ENCODE results near the gene FFAR3. TPM values are rescaled to one million over a fixed set of nuclear protein-coding genes. Genes with fewer than 3 reads are reported as not detected.

The FFAR3 gene
- total RNA-seq, 2 experiments from 2014 or later = 1.1 to 1.2 TPM

DNA sequence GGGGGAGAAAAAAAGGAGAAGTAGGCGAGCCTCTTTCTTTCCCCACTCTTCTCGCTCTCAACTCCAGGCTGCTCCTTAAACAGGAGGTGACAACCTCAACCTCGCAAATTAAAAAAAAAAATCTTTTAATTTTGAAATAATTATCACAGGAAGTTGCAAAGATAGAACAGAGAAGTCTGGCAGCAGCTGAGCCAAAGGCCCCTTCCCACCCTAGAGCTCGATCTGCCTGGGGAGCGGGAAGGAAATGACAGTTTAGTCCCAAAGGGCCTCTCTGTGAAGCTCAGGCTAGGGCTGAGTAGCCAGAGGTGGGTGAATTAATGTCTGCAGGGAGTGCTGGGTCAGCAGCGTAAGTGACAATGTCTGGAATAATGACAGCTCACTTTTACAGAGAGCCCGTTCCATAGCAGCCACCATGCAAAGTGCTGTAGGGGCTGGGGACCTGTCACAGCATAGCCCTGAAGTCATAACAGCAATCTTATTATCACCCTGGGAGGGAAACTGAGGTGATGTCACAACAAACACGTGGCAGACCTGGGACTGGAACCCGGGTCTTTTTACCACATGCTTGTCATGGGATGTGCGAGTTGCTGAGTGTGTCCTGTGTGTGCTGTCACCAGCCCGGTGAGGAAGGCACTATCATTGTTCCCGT, 38.1 kb upstream of the FFAR3 start:
- intact Hi-C loops (cut with micrococcal nuclease) = no loop called here
- TF ChIP-seq, protein P1, sequence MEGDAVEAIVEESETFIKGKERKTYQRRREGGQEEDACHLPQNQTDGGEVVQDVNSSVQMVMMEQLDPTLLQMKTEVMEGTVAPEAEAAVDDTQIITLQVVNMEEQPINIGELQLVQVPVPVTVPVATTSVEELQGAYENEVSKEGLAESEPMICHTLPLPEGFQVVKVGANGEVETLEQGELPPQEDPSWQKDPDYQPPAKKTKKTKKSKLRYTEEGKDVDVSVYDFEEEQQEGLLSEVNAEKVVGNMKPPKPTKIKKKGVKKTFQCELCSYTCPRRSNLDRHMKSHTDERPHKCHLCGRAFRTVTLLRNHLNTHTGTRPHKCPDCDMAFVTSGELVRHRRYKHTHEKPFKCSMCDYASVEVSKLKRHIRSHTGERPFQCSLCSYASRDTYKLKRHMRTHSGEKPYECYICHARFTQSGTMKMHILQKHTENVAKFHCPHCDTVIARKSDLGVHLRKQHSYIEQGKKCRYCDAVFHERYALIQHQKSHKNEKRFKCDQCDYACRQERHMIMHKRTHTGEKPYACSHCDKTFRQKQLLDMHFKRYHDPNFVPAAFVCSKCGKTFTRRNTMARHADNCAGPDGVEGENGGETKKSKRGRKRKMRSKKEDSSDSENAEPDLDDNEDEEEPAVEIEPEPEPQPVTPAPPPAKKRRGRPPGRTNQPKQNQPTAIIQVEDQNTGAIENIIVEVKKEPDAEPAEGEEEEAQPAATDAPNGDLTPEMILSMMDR (IDR thresholded peaks at IDR 0.05) = no peak
- DNase-seq = no peak
- peaks cover 4% of the 10 kb centered on the region for H3K27me3 Mint-ChIP-seq
- no peak overlapping the region for H3K27ac Mint-ChIP-seq
- ChIA-PET POLR2A (no interaction called here), CTCF (interaction anchor here (0.6 kb wide), 1 partner anchor 176 kb away, joined by 3 read pairs; no protein-coding TSS in a partner anchor)
- H3K4me1 Mint-ChIP-seq (ENCODE audit: low read depth) = peaks cover 10% of the 10 kb centered on the region
- peak; percentile 37 for ATAC-seq
- peaks cover 2% of the 10 kb centered on the region for H3K9me3 Mint-ChIP-seq
- no peak overlapping the region for H3K4me3 Mint-ChIP-seq
- H3K36me3 Mint-ChIP-seq (ENCODE audit: low read depth) = no peaks in the 10 kb centered on the region

DNA sequence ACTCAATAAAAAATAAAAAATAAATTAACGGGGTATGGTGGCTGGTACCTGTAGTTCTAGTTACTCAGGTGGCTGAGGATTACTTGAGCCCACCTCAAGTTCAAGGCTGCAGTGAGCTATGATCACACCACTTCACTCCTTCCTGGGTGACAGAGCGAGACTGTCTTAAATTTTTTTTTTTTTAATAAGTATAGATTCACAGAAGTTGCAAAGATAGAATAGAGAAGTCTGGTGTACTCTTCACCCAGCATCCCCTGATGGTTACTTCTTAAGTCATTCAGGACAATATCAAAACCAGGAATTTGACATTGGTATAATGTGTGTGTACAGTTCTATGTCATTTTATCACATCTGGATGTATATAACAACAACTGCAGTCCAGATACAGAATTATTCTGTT, 37.0 kb upstream of the FFAR3 start:
- H3K4me3 Mint-ChIP-seq = no peak overlapping the region
- ATAC-seq (no peak), DNase-seq (no peak)
- no peaks in the 10 kb centered on the region for H3K36me3 Mint-ChIP-seq (ENCODE audit: low read depth)
- CTCF ChIA-PET = no interaction called here
- POLR2A ChIA-PET = no interaction called here
- H3K4me1 Mint-ChIP-seq (ENCODE audit: low read depth) = peaks cover 10% of the 10 kb centered on the region
- peaks cover 8% of the 10 kb centered on the region for H3K27me3 Mint-ChIP-seq
- TF ChIP-seq, protein P1 (IDR thresholded peaks at IDR 0.05) = no peak
- no peak overlapping the region for H3K27ac Mint-ChIP-seq
- intact Hi-C loops (cut with micrococcal nuclease) = no loop called here
- peaks cover 2% of the 10 kb centered on the region for H3K9me3 Mint-ChIP-seq

DNA sequence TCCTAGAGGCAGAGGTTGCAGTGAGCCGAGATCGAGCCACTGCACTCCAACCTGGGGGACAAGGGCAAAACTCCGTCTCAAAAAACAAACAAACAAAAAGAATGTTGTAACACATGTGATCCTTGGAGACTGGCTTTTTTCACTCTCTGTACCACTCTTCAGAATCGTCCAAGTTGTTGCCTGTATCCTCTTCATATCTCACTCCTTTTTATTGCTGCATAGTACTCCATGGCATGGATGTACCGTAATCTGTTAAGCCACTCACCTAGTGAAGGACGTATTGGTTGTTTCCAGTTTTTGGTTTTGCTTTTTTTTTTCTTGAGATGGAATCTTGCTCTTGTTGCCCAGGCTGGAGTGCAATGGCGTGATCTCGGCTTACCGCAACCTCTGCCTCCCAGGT, 36.2 kb upstream of the FFAR3 start:
- DNase-seq (no peak), ATAC-seq (no peak)
- Mint-ChIP-seq H3K27me3 (peaks cover 8% of the 10 kb centered on the region), H3K9me3 (peaks cover 2% of the 10 kb centered on the region), H3K27ac (no peak overlapping the region), H3K4me1 (ENCODE audit: low read depth) (peaks cover 10% of the 10 kb centered on the region), H3K4me3 (no peak overlapping the region), H3K36me3 (ENCODE audit: low read depth) (no peaks in the 10 kb centered on the region)
- ChIA-PET CTCF (no interaction called here), POLR2A (no interaction called here)
- intact Hi-C loops (cut with micrococcal nuclease) = no loop called here
- TF ChIP-seq, protein P1 (IDR thresholded peaks at IDR 0.05) = no peak

DNA sequence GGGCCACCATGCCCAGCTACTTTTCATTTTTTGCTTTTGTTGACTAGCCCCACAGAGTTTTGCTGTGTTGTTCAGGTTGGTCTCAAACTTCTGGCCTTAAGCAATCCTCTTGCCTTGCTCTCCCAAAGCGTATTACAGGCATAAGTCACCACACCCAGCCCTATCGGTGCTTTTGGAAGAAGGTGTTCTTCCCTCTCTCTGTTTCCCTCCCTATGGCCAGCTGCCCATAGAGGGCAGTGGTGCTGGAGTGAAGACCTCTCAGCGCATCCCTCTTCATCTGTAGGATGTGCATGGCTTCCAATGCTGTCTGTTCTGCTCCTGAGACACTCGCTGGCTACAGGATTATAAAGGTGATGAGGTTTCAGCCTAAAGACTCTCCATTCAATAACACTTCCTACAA, 30.6 kb upstream of the FFAR3 start:
- TF ChIP-seq, protein P1 (IDR thresholded peaks at IDR 0.05) = no peak
- intact Hi-C loops (cut with micrococcal nuclease) = no loop called here
- no peaks in the 10 kb centered on the region for H3K9me3 Mint-ChIP-seq
- peaks cover 12% of the 10 kb centered on the region for H3K27me3 Mint-ChIP-seq
- H3K27ac Mint-ChIP-seq = no peak overlapping the region
- POLR2A ChIA-PET = no interaction called here
- CTCF ChIA-PET = no interaction called here
- peaks cover 9% of the 10 kb centered on the region for H3K4me1 Mint-ChIP-seq (ENCODE audit: low read depth)
- no peak overlapping the region for H3K4me3 Mint-ChIP-seq
- ATAC-seq = no peak
- no peak for DNase-seq
- H3K36me3 Mint-ChIP-seq (ENCODE audit: low read depth) = no peaks in the 10 kb centered on the region

DNA sequence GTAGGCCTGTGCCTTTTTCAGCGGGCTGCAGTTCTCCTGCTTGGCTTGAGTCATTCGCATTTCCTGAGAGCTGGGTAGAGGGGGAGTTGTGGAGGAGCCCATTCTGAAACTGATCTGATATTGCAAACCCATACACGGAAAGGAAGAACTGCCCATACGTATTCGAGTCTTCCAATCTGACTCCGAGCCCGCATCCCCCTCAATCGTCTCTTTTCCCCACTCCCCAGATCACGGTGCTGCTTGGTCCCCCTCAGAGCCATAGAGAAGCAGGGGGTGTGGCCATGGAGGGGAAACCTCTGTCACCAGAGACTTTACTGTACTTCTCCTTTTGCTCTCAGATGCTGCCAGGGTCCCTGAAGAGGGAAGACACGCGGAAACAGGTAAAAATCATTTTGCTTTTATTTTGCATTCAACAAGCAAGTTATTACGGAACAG, 29.4 kb upstream of the FFAR3 start, which contains the start of gene CD22:
Gene CD22 (plus strand): TSS at position 337 of the 435 bp plus-strand sequence. CDS start 2,854 bp downstream, outside the sequence.
- ATAC-seq = peak; percentile 55
- Mint-ChIP-seq H3K27ac (no peak within 1 kb of the TSS), H3K36me3 (ENCODE audit: low read depth) (no peaks in the 10 kb centered on the region), H3K9me3 (no peaks in the 10 kb centered on the region), H3K27me3 (peaks cover 13% of the 10 kb centered on the region), H3K4me3 (peak within 1 kb of the TSS; percentile 22), H3K4me1 (ENCODE audit: low read depth) (peaks cover 18% of the 10 kb centered on the region)
- TF ChIP-seq, protein P1 (IDR thresholded peaks at IDR 0.05) = no peak
- ChIA-PET POLR2A (interaction anchor here (0.9 kb wide), 1 partner anchor 48 kb away, joined by 5 read pairs; no protein-coding TSS in a partner anchor), CTCF (no interaction called here)
- DNase-seq = peak; percentile 44
- intact Hi-C loops (cut with micrococcal nuclease) = no loop called here
